Upper lobe of right lung (tissue), 1 donor: ENCODE results near the gene PDGFA. TPM values are rescaled to one million over a fixed set of nuclear protein-coding genes. Genes with fewer than 3 reads are reported as not detected.
A peak's percentile ranks its signal among the peaks of the same experiment; 100 is the strongest.

Source experiments
- ATAC-seq: fragments of 200-7000 bp; cut with Tn5 transposase; one replicate; pipeline ENCODE4 v1.9.1; 2020; ENCODE audit warnings: mild to moderate bottlenecking, moderate library complexity
- DNase-seq: peaks from one replicate; pipeline ENCODE4 v3.0.0-alpha.2; 2020
- H3K27ac ChIP-seq: fragments of 200-600 bp; one replicate; pipeline ENCODE4 v1.8.0; 2022
- H3K27me3 ChIP-seq: fragments of 200-600 bp; one replicate; pipeline ENCODE4 v1.8.0; 2022; ENCODE audit warnings: mild to moderate bottlenecking
- H3K36me3 ChIP-seq: fragments of 200-600 bp; one replicate; pipeline ENCODE4 v1.8.0; 2022
- H3K4me1 ChIP-seq: fragments of 200-600 bp; one replicate; pipeline ENCODE4 v1.8.0; 2022
- H3K4me3 ChIP-seq: fragments of 200-600 bp; one replicate; pipeline ENCODE4 v1.8.0; 2022; ENCODE audit warnings: mild to moderate bottlenecking
- H3K9me3 ChIP-seq: fragments of 200-600 bp; one replicate; pipeline ENCODE4 v1.8.0; 2022
- CTCF ChIP-seq: fragments of 200-600 bp; IDR thresholded peaks from one replicate; pipeline ENCODE4 v1.8.0; 2022; ENCODE audit warnings: antibody characterized with exemption
- intact Hi-C: fragments of 100-400 bp; cut with DNase I; formaldehyde crosslinking; loops from one replicate; pipeline ENCODE4 v1.11.0; 2022
- total RNA-seq: library from RNA; stranded (reverse); fragmentation: NEBNext Ultra II Directional; extraction: Animal tissue kit (Norgen Biotek cat#: 25700); gene quantifications from one replicate; pipeline ENCODE4 v1.2.1, GENCODE V29; 2021
- donor health status: DM: no; HTN: yes; CAD: no; lungs with severe emphysema.

PDGFA gene
- total RNA-seq, 1 donor from 2014 or later, result 57.1 TPM

- H3K4me3 ChIP-seq, result no peak overlapping the region
- no peaks in the 10 kb centered on the region for H3K36me3 ChIP-seq
- TF ChIP-seq CTCF, result no peak
- no peak for DNase-seq
- no peaks in the 10 kb centered on the region for H3K9me3 ChIP-seq
- intact Hi-C loops, result no loop called here
- ATAC-seq, result no peak
- peaks cover 32% of the 10 kb centered on the region for H3K27me3 ChIP-seq
- H3K27ac ChIP-seq, result no peak overlapping the region
- peaks cover 29% of the 10 kb centered on the region for H3K4me1 ChIP-seq
These were observed 4.0 kb upstream of the PDGFA start for GRCh38 chr7:523347-524336.

- H3K9me3 ChIP-seq, result no peaks in the 10 kb centered on the region
- ATAC-seq, result no peak
- H3K4me3 ChIP-seq, result peak overlapping the region; percentile 52
- TF ChIP-seq CTCF, result no peak
- peaks cover 29% of the 10 kb centered on the region for H3K4me1 ChIP-seq
- no peak overlapping the region for H3K27ac ChIP-seq
- no peak for DNase-seq
- no peaks in the 10 kb centered on the region for H3K36me3 ChIP-seq
- peaks cover 32% of the 10 kb centered on the region for H3K27me3 ChIP-seq
- intact Hi-C loops, result no loop called here
These were observed 3.3 kb upstream of the PDGFA start for GRCh38 chr7:522951-523314.

- Histone ChIP-seq H3K4me1 (peaks cover 32% of the 10 kb centered on the region), H3K36me3 (no peaks in the 10 kb centered on the region), H3K4me3 (peak overlapping the region; percentile 52), H3K27me3 (peaks cover 32% of the 10 kb centered on the region), H3K9me3 (no peaks in the 10 kb centered on the region), H3K27ac (peak overlapping the region; percentile 6)
- ATAC-seq (peak; percentile 33), DNase-seq (no peak)
- TF ChIP-seq CTCF, result no peak
- intact Hi-C loops, result no loop called here
These were observed 2.7 kb upstream of the PDGFA start for GRCh38 chr7:522071-522950.

- Histone ChIP-seq H3K27me3 (peaks cover 32% of the 10 kb centered on the region), H3K4me3 (peak overlapping the region; percentile 52), H3K9me3 (no peaks in the 10 kb centered on the region), H3K4me1 (peaks cover 32% of the 10 kb centered on the region), H3K36me3 (no peaks in the 10 kb centered on the region), H3K27ac (peak overlapping the region; percentile 6)
- DNase-seq, result peak; percentile 85
- no peak for ATAC-seq
- intact Hi-C loops, result no loop called here
- TF ChIP-seq CTCF, result no peak
These were observed 1.8 kb upstream of the PDGFA start for GRCh38 chr7:521221-522070.

- peaks cover 32% of the 10 kb centered on the region for H3K27me3 ChIP-seq
- intact Hi-C loops, result no loop called here
- H3K27ac ChIP-seq, result peak overlapping the region; percentile 78
- H3K9me3 ChIP-seq, result no peaks in the 10 kb centered on the region
- H3K4me1 ChIP-seq, result peaks cover 32% of the 10 kb centered on the region
- peak overlapping the region; percentile 56 for H3K4me3 ChIP-seq
- ATAC-seq (no peak), DNase-seq (no peak)
- H3K36me3 ChIP-seq, result no peaks in the 10 kb centered on the region
- no peak for TF ChIP-seq CTCF
These were observed 986 bp upstream of the PDGFA start for GRCh38 chr7:520503-521161.
